Measurements from ENCODE around the gene SMIM38. TPM values are rescaled to one million over a fixed set of nuclear protein-coding genes. Genes with fewer than 3 reads are reported as not detected.

SMIM38 gene
- total and polyA plus RNA-seq, 2 donors (not counting 1 experiment from before 2014, with no cell fraction given): 1.2 to 1.6 TPM

DNA sequence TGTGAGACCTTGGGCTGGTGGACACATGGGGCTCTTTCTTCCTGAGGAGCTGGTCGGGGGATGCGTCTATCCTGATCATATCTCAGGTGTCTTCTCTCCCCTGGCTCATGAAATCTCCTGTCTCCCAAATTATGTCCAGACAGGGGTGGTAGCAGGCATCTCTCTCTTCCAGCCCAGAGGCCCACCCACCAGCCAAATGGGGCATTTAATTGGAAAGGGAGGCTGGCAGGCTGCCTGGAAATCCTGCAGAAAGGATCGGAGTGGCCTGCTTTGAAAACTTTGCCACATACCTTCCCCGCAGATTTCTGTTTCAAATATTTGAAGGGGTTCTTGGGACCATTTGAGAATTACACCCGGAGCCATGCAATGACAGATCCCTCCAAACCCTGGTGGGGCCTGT is 37.4 kb downstream of the SMIM38 start:
- no peak for DNase-seq
- Mint-ChIP-seq H3K9me3 (ENCODE audit: insufficient read depth) (peaks cover 10% of the 10 kb centered on the region), H3K27me3 (peaks cover 10% of the 10 kb centered on the region), H3K27ac (no peak overlapping the region), H3K4me1 (no peaks in the 10 kb centered on the region), H3K4me3 (no peak overlapping the region)
- Histone ChIP-seq H3K4me3 (ENCODE audit: control extremely low read depth in 1 of 5, extremely low read depth in 1 of 5, insufficient read depth in 1 of 5, low read depth in 2 of 5, low read length in 4 of 5) (no peak overlapping the region), H3K27ac (ENCODE audit: low read length in 2 of 2) (no peak overlapping the region), H2AFZ (ENCODE audit: insufficient read depth, low read depth, low read length, poor library complexity, severe bottlenecking) (no peak overlapping the region), H3K79me2 (ENCODE audit: control insufficient read depth, insufficient read depth, low read length) (no peaks in the 10 kb centered on the region), H3K4me2 (replicated peaks; ENCODE audit: low read depth, low read length, poor library complexity, severe bottlenecking) (no peak overlapping the region), H3K4me1 (ENCODE audit: control insufficient read depth in 2 of 2, insufficient read depth in 2 of 2, low read length in 2 of 2) (no peaks in the 10 kb centered on the region), H3K36me3 (replicated peaks in 1 of 2; ENCODE audit: control extremely low read depth in 1 of 2, control insufficient read depth in 1 of 2, extremely low read depth in 1 of 2, insufficient read depth in 2 of 2, low read length in 1 of 2) (no peaks in the 10 kb centered on the region), H4K20me1 (ENCODE audit: control insufficient read depth, insufficient read depth, low read length, poor library complexity, severe bottlenecking) (no peaks in the 10 kb centered on the region), H3K27me3 (replicated peaks in 1 of 4; ENCODE audit: control extremely low read depth in 1 of 4, control insufficient read depth in 3 of 4, insufficient read depth in 4 of 4, low read length in 3 of 4) (no peaks in the 10 kb centered on the region), H3K9me3 (ENCODE audit: control extremely low read depth in 1 of 3, control insufficient read depth in 2 of 3, insufficient read depth in 1 of 3, low read length in 2 of 3) (peaks cover 0 to 9% (median 0%) of the 10 kb centered on the region in 3 donors), H3K9ac (ENCODE audit: low read length) (no peak overlapping the region)
- intact Hi-C loops (cut with micrococcal nuclease): no loop called here
- POLR2A ChIA-PET: no interaction called here
- TF ChIP-seq EZH2 (IDR thresholded peaks at IDR 0.05; ENCODE audit: borderline replicate concordance, insufficient read depth, low read depth, low read length, poor library complexity, severe bottlenecking): no peak
- TF ChIP-seq, protein P1, sequence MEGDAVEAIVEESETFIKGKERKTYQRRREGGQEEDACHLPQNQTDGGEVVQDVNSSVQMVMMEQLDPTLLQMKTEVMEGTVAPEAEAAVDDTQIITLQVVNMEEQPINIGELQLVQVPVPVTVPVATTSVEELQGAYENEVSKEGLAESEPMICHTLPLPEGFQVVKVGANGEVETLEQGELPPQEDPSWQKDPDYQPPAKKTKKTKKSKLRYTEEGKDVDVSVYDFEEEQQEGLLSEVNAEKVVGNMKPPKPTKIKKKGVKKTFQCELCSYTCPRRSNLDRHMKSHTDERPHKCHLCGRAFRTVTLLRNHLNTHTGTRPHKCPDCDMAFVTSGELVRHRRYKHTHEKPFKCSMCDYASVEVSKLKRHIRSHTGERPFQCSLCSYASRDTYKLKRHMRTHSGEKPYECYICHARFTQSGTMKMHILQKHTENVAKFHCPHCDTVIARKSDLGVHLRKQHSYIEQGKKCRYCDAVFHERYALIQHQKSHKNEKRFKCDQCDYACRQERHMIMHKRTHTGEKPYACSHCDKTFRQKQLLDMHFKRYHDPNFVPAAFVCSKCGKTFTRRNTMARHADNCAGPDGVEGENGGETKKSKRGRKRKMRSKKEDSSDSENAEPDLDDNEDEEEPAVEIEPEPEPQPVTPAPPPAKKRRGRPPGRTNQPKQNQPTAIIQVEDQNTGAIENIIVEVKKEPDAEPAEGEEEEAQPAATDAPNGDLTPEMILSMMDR (IDR thresholded peaks at IDR 0.05): no peak
- CTCF ChIA-PET: no interaction called here
- no peak for ATAC-seq (ENCODE audit: low read depth)
- WGBS (ENCODE audit: insufficient coverage): 95% methylated on average over 3 of the region's 5 CpGs

DNA sequence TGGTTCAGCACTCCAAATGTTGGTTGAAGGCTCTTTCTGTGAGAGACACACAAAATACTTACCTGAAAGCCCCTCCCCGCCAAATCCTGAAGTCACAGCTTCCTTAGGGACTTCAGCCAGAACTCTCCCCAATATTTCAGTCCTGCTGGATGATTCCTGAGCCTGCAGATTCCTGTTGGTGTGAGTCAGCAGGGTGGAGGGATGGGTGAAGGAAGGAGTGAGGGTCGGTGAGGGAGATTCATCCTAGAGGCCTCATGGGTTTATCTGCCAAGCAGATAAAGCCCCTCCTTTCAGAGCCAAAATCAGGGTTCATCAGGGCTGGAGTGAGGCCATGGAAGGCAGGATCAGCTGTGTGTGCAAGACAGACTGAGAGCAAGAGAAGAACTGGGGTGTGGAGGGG is 37.9 kb downstream of the SMIM38 start:
- Mint-ChIP-seq H3K4me3 (no peak overlapping the region), H3K27me3 (peaks cover 10% of the 10 kb centered on the region), H3K27ac (no peak overlapping the region), H3K4me1 (no peaks in the 10 kb centered on the region), H3K9me3 (ENCODE audit: insufficient read depth) (peaks cover 10% of the 10 kb centered on the region)
- Histone ChIP-seq H3K27me3 (replicated peaks in 1 of 4; ENCODE audit: control extremely low read depth in 1 of 4, control insufficient read depth in 3 of 4, insufficient read depth in 4 of 4, low read length in 3 of 4) (no peaks in the 10 kb centered on the region), H3K79me2 (ENCODE audit: control insufficient read depth, insufficient read depth, low read length) (no peaks in the 10 kb centered on the region), H3K36me3 (replicated peaks in 1 of 2; ENCODE audit: control extremely low read depth in 1 of 2, control insufficient read depth in 1 of 2, extremely low read depth in 1 of 2, insufficient read depth in 2 of 2, low read length in 1 of 2) (no peaks in the 10 kb centered on the region), H2AFZ (ENCODE audit: insufficient read depth, low read depth, low read length, poor library complexity, severe bottlenecking) (no peak overlapping the region), H4K20me1 (ENCODE audit: control insufficient read depth, insufficient read depth, low read length, poor library complexity, severe bottlenecking) (no peaks in the 10 kb centered on the region), H3K9me3 (ENCODE audit: control extremely low read depth in 1 of 3, control insufficient read depth in 2 of 3, insufficient read depth in 1 of 3, low read length in 2 of 3) (peaks cover 0 to 6% (median 0%) of the 10 kb centered on the region in 3 donors), H3K9ac (ENCODE audit: low read length) (no peak overlapping the region), H3K4me1 (ENCODE audit: control insufficient read depth in 2 of 2, insufficient read depth in 2 of 2, low read length in 2 of 2) (no peaks in the 10 kb centered on the region), H3K27ac (ENCODE audit: low read length in 2 of 2) (no peak overlapping the region), H3K4me3 (ENCODE audit: control extremely low read depth in 1 of 5, extremely low read depth in 1 of 5, insufficient read depth in 1 of 5, low read depth in 2 of 5, low read length in 4 of 5) (no peak overlapping the region), H3K4me2 (replicated peaks; ENCODE audit: low read depth, low read length, poor library complexity, severe bottlenecking) (no peak overlapping the region)
- POLR2A ChIA-PET: no interaction called here
- intact Hi-C loops (cut with micrococcal nuclease): no loop called here
- ATAC-seq (ENCODE audit: low read depth) (no peak), DNase-seq (no peak)
- 100% methylated on average over 1 of the region's 2 CpGs for WGBS (ENCODE audit: insufficient coverage)
- TF ChIP-seq, protein P1 (IDR thresholded peaks at IDR 0.05): no peak
- no peak for TF ChIP-seq EZH2 (IDR thresholded peaks at IDR 0.05; ENCODE audit: borderline replicate concordance, insufficient read depth, low read depth, low read length, poor library complexity, severe bottlenecking)
- CTCF ChIA-PET: no interaction called here

Measured in B cell (primary cell).